Activated CD4-positive, CD25-positive, alpha-beta regulatory T cell (primary cell): ENCODE measurements around the gene MEIOSIN.
A peak's percentile ranks its signal among the peaks of the same experiment; 100 is the strongest.
"Not testable (repeated sequence)": the region's sequence is repeated elsewhere in the genome, so short reads cannot be mapped to it uniquely, and the experiment has no call there.

ENCODE experiments used
- DNase-seq, 4 experiments: peaks; one replicate each; lab custom pipeline; 2025; lab: John Stamatoyannopoulos, UW

MEIOSIN gene, protein sequence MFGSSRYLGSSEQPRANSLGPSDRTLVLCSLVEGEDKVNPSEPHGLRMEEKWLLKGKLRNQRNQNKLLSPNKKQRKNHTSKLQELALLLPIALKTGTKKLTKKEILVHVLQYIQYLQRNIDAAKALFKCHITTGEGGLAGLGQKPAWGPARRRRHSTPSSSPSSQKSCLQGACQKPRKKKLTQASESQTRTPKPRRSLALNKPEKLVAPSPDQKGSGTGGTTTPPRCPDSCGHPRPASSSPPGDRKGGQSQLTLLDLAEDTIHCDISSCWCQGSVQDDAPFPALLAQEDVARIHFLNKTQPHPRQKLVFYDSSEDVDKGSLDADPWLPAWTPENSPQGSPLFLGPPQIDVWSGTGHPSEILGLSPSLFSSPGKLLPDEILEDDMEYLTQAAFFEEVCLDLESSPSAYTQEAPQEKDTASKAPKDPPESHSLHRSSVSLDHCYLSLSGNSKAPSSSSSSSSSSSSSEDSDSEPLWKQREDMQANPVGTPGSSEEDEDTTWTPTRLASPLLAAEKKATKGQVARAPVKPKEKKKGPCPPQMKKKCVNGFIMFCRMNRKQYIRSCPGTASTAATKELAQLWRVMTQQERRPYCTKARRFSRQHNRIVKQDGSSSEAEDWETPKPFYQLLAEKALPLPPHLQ

DNA sequence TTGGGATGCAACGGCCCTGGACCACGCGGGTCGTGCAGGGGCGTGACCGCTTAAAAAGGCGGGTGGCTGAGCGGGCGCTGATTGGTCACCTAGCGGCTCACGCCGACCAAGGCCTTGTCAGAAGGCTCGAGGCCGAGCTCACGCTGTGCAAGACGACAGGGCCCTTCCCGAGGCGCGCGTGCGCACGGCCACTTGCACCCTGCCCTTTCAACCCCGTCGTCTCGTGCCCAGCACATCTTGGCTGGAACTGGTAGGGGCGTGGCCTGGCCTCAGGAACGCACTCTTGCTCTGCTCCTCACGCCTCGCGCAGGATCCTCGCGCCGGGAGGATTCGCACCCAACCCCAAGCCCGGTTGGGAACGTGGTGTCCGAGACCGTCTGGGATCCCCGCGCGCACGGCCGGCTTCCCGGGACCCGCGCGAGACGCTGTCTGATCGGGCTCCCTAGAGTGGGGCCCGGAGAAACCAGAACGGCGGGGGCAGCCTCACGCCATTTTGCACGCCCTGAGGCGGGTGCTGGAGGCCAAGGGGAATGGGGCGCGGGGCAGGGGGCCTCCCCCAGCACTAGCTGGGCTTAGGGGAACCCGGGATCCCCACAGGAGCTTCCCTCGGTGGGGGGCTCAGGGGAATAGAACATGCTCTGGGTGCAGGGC lies at the start of gene MEIOSIN:
Gene MEIOSIN, plus strand, starts transcription at position 280 of the 651 bp plus-strand sequence. CDS start 1,938 bp downstream, outside the sequence.
- no peak for DNase-seq

DNA sequence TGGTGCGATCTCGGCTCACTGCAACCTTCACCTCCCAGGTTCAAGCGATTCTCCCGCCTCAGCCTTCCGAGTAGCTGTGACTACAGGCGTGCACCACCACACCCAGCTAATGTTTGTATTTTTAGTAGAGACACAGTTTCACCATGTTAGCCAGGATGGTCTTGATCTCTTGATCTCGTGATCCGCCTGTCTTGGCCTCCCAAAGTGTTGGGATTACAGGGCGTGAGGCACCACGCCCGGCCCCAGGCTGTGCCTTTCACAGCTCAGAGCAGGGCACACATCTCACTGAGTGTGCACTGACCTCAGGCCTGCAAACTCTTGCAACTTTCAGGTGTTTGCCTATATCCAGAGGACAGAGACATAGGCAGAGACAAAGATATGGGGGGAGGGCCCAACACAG lies 48.2 kb upstream of the MEIOSIN start:
- not testable (repeated sequence) for DNase-seq

- DNase-seq, result no peak
Measured at GRCh38 chr19:45687599-45687998, 45.6 kb upstream of the MEIOSIN start.

DNA sequence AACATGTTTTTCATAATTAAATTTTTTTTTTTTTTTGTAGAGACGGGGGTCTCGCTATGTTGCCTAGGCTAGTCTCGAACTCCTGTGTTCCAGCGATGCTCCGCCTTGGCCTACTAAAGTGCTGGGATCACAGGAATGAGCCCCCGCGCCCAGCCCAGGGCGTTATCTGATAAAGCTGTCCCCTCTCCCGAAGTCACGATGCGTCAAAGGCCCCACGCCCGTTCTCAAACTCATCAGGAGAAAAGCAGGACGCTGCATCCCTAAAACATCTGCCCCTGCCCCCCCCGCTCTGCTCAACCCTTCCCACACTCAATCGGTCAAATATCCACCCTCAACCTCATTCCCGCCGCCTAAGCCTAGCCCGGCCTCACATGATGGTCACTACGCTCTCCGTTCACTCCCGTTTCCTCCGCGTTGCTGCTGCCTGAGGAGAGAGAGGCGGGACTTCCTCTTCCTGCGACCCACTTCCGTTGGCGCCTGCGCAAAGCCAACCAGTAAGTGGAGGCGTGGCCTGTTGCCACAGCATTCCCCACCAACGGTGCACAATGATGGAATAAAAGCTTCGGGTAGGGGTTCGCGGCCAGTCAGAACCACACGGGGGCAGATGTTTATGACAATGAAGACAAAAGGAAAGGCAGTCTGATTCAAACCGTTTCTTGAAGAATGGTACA lies 41.6 kb upstream of the MEIOSIN start, which contains the start of gene SNRPD2:
Gene SNRPD2, minus strand, starts transcription at position 438 of the 671 bp plus-strand sequence. Its CDS starts 65 bp downstream, at position 373.
- peak; percentile 81 to 88 (median 85) for DNase-seq

DNA sequence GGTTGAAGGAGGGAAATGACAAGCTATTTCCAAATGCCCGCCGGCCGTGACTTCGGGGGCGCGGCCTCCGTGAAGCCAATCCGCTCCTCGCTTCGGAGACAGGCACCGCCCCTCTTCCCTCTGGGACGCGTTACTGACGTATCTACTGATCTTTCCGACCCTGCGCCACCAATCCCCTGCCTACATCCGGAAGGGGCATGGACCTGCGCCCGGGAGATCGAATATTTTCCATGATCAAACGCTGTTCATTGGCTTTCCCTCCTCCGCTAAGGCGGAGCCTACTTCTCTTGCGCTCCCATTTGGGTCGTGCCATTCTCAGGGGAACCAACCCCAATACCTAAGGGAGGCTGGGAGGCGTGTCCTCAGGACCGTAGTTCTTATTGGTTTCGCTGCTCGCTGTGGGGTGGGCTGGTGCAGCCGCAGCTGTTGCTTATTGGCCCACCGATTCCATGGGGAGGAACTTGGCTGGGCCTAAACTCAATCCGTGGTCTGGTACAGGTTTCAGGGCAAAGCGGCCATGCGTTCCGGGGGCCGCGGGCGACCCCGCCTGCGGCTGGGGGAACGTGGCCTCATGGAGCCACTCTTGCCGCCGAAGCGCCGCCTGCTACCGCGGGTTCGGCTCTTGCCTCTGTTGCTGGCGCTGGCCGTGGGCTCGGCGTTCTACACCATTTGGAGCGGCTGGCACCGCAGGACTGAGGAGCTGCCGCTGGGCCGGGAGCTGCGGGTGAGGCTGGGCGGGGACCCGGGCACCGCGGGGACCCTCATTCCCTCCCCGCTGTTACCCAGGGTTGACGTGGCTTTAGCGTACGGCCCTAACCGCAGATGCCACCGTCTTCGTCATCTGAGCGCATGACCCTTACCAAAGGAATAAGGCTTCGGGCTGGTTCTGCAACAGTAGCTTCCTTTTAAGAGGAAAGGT lies 40.8 kb upstream of the MEIOSIN start, which contains the start of gene QPCTL:
Gene QPCTL, plus strand, starts transcription at position 480 of the 919 bp plus-strand sequence. Its CDS starts 38 bp downstream, at position 518.
- peak; percentile 88 to 99 (median 98) for DNase-seq

DNA sequence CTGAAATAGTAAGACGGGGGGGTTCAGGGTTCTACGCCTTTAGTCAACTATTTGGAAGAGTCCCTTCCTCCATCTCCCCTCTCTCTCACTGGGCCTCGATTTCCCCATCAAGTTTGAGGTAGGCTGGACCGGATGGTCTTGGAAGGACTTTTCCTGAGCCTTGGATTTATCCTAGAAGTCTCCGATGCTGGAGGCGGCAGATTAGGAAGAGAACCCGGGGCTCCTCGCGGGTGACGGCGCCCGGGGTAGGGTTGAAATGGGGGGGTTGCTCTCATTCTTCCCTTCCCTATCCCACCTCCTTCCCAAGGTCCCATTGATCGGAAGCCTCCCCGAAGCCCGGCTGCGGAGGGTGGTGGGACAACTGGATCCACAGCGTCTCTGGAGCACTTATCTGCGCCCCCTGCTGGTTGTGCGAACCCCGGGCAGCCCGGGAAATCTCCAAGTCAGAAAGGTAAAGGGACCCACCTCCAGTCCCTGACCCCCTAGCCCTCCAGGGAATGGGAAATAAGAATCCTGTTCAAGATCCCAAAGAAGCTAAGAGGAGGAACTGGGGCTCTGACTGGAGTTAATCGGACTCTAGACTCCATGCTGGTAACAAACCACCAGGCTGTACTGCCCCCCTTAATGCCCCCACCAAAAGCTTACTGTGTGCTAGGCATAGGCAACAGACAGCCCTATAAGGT lies 40.0 kb upstream of the MEIOSIN start:
- DNase-seq, result peak; percentile 46 to 78 (median 60)

DNA sequence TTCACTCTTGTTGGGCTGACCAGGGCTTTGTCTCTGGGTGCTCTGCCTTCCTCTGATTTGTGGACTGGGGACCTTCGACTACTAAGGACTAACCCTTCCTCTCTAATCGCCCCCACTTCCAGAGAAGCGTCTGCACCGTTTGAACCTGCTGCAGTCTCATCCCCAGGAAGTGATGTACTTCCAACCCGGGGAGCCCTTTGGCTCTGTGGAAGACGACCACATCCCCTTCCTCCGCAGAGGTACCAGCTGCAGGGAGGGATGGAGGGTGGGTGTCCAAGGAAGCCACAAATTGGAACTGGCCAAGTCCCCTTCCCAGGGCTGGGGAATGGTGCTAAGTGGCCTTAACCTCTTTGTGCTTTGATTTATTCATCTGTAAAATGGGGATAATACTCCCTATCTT lies 31.6 kb upstream of the MEIOSIN start:
- no peak for DNase-seq

DNA sequence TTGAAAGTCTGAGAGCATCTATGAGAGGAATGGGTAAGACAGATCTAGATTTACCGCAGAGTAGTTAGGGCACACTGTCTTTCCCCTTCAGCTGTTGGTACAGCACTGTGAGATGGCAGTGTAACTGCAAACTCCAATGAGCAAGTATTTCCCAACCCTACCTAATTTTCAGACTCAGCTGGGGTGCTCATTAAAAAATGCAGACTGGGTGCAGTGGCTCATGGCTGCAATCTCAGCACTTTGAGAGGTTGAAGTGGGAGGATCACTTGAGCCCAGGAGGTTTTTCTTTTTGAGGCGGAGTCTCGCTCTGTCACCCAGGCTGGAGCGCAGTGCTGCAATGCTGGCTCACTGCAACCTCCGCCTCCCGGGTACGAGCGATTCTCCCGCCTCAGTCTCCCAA lies 28.1 kb upstream of the MEIOSIN start:
- no peak for DNase-seq

DNA sequence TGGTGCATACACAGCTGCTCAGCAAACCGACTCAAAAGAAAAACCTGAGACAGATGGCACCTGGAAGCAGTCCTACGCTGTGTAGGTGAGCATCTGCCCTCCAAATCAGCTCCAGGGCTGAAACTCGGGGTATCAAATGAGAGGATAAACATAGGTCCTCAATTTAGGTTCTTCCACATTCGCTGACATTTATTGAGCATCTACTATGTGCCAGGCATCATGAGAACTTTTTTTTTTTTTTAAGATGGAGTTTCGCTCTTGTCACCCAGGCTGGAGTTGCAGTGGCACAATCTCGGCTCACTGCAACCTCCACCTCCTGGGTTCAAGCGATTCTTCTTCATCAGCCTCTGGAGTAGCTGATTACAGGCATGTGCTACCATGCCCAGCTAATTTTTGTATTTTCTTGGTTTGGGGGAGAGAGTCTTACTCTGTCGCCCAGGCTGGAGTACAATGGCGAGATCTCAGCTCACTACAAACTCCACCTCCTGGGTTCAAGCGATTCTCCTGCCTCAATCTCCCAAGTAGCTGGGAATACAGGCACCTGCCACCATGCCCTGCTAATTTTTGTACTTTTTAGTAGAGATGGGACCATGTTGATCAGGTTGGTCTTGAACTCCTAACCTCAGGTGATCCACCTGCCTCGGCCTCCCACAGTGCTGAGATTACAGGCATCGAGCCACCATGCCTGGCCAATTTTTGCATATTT lies 27.4 kb upstream of the MEIOSIN start:
- no peak for DNase-seq

DNA sequence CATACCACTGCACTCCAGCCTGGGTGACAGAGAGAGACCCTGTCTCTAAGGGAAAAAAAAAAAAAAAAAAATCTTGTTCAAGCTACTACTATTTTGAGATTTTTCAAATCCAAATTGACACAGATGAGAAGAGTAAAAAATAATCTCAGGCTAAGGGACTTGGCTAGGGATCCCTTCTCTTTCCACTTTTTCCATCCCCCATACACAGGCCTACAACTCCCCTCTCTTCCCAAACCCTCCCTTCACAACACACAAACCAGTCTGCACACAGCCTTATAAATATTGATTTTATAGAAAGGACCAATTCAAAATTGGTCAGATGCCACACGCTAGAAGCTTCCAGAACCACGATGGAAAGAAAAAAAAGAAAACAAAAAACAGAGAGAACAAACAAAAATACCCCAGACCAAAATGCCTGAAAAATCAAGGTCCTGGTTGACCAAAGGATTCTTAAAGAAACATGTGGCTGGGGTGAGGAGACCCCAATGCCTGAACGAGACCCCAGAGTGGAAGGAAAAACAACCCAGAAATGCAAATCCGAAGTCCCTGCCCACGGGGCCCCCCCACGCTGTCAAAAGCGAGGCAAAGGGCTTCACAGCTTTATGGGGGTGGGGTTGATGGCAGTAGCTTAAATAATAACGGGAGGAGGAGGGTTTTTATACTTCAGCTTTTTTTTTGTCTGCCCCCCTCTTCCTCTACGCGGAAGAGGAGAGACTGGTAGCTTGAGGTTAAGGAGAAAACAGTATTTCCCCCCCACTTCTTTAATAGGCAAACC lies 22.7 kb upstream of the MEIOSIN start:
- DNase-seq, result no peak

DNA sequence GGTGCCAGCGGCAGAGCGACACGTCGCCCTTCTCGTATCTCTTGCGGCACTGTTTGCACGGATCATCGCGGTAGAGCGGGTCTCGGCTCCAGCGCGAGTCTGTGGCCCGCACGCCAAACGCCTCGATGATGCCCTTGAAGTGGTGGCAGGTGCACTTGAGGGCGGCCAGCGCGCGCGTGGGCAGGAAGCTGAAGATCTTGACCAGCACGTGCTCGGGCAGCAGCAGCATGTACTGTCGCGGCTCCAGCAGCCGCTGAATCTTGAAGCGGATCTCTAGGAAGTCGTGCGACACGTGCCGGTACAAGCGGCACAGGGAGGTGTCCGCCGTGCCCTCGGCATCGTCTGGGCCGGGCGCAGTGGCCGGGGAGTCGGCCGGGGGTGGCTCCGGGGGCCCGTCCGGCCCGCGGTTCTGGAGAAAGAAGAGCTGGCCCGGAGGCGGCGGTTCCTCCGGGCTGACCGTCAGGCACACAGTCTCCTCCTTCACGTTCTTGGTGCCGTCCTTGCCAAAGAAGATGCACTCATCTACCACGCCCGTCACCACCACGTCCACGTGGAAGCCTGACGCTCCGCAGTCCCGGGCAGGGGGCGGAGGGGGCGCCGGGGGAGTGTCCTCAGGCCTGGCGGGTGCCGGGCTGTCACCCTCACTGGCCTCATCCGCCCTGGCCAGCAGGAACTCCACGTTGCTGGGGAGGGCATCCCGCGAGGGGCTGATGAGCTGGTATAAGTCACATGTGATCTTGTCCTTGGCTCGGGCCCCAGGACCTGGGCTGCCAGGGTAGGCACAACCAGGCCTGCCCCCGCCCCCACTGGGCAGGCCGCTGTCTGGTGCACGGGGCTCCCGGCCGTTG lies 21.2 kb upstream of the MEIOSIN start:
- DNase-seq, result no peak

- no peak for DNase-seq
Measured at GRCh38 chr19:45712699-45713067, 20.6 kb upstream of the MEIOSIN start.

DNA sequence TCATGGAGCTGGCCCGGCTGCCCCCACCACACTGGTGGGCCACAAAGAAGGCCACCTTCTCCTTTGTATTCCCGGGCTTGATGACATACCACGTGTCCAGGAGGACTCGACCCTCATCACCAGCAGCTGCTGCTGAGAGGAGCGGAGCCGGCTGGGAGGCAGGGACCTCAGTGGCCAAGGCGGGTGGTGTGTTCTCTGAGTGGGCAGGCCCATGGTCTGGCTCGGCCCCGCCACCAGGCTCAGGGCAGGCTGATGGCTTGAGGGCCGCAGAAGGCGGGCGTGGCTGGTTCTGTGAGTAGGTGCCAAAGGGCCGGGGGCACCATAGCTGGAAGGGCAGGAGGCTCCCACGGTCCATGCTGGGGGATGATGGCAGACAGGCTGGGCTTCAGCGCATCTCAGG lies 20.1 kb upstream of the MEIOSIN start:
- no peak for DNase-seq

DNA sequence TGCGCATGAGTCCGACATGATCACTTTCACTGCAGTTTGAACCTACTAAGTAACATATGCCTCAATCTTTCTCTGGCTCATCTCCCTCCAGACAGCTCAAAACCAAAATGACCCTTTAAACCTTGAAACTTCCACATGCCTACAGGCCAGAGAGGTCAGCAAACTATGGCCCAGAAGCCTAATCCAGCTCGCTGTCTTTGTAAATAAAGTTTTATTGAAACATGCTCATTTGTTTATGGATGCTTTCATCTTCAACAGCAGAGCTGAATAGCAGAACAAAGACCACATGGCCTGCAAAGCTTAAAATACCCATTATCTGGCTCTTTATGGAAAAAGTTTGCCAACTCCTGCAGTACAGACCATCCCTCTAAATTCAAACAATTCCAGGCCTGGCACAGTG lies 18.1 kb upstream of the MEIOSIN start:
- DNase-seq, result no peak

DNA sequence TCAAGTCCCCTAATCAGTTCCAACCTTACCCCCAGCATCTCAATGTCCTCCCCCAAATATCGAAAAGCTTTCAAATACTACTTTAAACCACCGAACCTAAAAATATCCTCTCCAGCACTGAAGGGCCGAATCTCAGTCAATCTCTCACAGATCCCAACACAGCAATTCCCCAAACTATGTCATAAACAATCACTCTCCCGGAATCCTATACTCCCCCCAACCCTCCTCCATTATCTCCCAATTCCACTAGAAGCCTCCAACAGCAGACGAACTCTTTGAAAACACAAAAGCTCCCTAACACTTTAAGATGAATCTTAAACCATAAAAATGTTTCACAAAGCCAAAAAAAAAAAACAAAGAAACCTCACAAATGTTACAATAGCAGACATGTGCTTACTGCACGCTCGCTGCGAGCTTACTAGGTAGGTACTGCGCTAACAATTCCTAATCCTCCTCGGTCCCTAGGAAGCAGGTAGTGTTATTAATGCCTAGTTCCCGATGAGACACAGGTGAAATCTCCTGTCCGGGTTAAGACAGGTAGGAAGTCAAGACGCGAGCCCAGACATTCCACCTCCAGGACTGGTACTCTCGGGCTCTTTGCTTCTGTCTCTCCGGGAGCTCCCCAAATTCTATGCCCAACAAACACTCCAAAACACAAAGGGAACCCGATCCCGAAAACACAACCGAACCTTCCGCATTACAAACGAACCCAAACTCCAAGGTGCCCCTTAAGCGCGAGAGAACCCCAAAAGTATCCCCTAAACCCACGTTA lies 16.7 kb upstream of the MEIOSIN start:
- no peak for DNase-seq

DNA sequence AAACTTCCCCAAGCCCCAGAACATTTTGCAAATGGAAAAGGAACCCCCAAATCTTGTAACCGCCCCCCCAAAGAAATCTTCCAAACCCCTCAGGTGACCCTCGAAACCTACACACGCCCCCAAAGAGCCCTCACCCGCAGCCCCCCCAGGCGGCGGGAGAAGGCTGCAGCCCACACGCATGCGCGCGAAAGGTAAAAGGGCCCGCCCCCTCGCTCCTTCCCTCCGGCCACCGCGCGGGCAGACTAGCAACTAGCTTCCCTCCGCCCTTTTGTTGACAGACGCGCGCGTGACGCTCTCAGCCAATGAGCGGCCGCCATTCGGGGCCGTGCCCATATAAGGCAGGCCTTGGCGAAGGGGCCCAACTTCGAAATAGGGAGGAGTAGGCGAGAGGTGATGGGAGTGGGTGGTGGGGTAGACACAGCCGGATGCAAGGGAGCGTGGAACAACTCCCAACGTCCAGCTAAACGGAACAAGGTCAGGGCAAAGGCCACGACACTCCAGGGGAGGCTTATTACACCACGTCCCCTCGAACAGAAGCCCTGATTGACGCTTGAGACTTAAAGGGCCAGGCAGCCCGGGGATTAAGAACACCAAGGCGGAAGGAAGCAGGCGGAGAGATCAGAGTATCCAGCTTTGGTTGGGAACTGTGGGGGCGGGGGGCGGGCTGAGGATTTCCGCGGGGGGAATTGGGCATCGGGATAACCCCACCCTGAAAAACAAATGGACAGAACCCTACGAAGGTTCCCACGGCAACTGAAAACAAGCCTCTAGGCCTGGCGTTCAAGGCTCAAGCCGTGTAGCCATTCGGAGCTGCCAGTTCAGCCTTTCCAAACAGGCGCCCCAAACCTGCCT lies 15.9 kb upstream of the MEIOSIN start:
- DNase-seq, result peak; percentile 90 to 96 (median 93)
